DLD1 (cell line): ENCODE data around the gene KIF26B.
"Not testable (repeated sequence)": the region's sequence is repeated elsewhere in the genome, so short reads cannot be mapped to it uniquely, and the experiment has no call there.

Source experiments
- in situ Hi-C: cut with HindIII; loops from 2 replicates; pipeline ENCODE4 v1.10.0; 2017; ENCODE audit warnings: low sequenced_read_pairs

KIF26B gene

DNA sequence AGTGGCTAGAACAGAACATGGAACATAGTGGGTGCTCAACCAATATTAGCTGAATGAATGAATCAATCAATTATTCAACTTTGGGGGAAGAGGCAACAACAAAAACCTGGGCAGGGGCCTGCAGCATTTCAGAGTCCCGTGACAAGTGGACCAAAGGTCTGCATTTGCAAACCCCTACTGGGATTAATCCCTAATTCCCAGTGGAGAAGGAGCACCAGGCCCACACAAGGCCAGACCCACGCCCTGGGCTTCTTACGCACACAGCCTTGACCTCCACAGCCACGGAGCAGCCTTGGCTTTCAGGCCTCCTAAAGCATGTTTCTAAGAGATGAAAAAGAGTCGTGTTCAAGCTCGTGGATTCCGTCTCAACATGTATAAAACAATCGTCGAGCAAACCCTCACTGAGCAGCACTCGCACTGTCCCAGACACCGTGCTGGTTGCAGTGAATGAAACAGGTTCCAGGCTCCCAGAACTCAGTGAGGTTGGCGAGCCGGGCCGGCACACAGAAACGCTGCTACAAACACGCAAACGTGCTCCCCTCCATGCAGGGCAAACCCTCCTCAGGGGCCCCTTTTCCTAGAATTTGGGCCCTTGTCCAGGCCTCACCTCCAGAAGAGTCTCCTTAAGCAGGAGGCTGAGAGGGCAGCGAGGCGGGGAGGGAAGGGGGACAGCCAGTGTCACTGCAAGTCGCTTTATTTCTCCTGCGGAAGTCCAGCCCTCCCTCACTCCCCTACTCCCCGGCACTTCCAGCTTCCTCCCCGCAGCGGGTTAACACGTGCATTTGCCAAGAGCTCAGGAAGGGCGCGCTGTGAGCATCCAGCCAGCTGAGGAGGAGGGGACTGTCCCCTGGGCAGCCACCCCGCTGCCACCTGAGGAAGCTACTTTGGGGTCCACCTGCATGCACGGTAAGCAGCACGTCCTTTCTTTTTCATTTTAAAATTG, 556.4 kb downstream of the KIF26B start:
- in situ Hi-C loops = no loop called here

GRCh38 chr1:245714027-245714426, 559.2 kb downstream of the KIF26B start:
- in situ Hi-C loops = not testable (repeated sequence)

GRCh38 chr1:245715291-245715701, 560.5 kb downstream of the KIF26B start:
- in situ Hi-C loops = no loop called here

- in situ Hi-C loops = no loop called here
These were observed 561.2 kb downstream of the KIF26B start for GRCh38 chr1:245715970-245716369.

DNA sequence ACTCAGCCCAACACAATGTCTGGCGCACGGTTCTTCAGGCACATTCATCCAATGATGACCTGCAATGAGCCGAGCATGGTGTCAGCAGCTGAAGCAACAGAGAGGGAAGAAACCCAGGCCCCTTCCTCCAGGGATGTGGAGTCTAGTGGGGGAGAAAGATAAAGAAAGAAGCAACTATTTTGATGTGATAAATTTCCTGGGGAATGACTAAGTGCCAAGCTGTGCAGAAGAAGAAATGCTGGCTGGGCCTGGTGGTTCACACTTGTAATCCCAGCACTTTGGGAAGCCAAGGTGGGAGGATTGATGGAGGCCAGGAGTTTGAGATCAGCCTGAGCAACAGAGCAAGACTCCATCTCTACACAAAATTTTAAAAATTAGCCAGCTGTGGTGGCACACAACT, 561.8 kb downstream of the KIF26B start:
- in situ Hi-C loops = no loop called here

DNA sequence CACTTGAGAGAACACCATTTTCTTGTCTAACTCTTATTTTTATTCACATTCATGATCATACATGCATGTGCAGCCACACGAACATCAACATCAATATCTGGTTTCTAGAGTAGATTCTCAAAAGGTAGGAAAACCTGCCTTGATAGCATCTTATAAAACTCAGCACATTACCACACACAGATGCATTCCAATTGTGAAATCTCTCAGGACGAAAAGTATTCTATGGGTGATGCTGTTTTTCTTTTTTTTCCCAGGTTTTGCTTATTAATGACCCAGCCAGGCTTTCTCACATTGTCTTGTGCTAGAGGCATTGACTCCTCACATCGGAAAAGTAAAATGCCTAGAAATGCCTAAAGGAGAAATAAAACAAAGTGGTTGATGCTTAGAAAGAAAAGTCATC, 562.8 kb downstream of the KIF26B start:
- in situ Hi-C loops = no loop called here

DNA sequence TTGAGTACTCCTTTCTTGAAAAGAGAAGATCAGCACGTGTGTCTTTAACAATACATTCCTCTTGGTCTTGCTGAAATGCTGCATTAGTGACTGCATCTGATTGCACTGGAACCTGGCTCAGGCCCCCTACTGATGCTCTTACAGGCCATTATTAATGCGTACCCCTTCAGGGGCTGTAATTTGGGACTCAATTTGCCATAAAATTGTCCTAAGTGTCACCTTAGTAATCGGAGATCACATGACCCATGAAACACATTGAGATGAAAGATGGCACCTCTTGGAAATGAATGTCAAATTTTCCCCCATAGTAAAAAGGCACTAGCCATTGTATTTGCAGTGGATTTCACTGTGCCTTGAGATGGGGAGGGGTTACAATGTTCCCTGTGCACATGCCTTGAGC, 563.3 kb downstream of the KIF26B start:
- in situ Hi-C loops = no loop called here

- in situ Hi-C loops = no loop called here
These were observed 564.2 kb downstream of the KIF26B start for GRCh38 chr1:245718951-245719350.

DNA sequence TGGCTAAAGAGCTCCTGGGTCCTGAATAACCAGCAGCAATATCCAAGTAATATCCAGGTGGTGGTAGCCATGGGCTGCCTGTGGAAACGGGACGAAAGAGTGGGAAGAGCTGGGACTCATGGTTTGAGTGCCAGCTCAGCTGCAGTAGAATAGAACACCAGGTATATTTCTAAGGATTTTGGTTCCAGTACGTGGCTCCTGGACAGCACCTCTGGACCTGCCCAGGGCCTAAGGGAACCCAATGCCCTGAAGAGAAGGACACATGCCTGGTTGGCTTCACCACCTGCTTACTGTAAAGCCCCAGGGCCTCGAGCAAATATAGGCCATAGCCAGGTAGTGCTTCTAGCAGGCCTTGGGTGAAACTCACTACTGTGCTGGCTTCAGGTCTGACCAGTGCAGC, 566.7 kb downstream of the KIF26B start:
- in situ Hi-C loops = no loop called here

GRCh38 chr1:245728035-245728434, 573.2 kb downstream of the KIF26B start:
- in situ Hi-C loops = not testable (repeated sequence)

GRCh38 chr1:245730801-245731200, 576.0 kb downstream of the KIF26B start:
- in situ Hi-C loops = no loop called here

DNA sequence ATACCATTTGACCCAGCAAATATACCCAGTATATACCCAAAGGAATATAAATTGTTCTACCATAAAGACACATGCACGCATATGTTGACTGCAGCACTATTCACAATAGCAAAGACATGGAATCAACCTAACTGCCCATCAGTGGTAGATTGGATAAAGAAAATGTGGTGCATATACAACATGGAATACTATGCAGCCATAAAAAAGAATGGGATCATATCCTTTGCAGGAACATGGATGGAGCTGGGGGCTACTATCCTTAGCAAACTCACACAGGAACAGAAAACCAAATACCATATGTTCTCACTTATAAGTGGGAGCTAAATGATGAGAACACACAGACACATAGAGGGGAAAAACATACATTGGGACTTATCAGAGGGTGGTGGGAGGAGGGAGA, 585.6 kb downstream of the KIF26B start:
- in situ Hi-C loops = not testable (repeated sequence)

- in situ Hi-C loops = no loop called here
These were observed 588.1 kb downstream of the KIF26B start for GRCh38 chr1:245742896-245743295.

- in situ Hi-C loops = no loop called here
These were observed 593.5 kb downstream of the KIF26B start for GRCh38 chr1:245748240-245748639.

DNA sequence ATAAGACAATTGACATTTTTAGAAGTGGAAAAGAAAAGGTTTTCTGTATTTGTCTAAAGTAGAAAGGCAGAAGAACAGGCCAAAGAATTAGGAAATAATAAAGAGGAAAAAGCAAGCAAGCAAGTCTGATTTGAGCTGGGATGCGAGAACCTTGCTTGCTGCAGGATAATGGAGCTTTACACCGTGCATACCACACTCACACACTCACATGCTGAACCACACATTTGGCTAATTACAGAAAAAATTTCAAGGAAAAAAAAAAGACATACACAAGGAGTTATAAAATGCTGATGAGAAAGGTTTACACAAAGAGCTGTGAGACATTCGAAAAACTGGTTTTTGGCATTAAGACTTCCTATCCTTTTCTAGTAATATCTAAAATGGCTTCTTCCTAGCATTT, 593.9 kb downstream of the KIF26B start:
- in situ Hi-C loops = no loop called here

DNA sequence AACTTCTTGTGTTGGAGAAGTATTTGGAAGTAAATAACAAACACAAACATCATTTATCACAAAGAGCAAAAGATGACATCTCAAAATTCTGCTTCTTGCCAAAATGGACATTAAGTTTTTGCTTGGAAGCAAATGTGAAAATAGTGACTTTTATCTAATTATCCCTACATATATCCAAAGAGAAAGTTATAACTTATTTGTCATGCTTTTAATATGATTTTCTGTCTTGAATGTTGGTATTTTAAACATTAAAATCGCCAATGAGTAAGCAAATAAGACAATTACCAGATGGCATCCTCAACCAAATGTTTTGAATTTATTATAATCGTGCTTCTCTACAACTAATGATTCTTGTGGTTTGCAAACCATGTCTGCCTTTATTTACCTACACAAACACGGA, 594.3 kb downstream of the KIF26B start:
- in situ Hi-C loops = no loop called here

DNA sequence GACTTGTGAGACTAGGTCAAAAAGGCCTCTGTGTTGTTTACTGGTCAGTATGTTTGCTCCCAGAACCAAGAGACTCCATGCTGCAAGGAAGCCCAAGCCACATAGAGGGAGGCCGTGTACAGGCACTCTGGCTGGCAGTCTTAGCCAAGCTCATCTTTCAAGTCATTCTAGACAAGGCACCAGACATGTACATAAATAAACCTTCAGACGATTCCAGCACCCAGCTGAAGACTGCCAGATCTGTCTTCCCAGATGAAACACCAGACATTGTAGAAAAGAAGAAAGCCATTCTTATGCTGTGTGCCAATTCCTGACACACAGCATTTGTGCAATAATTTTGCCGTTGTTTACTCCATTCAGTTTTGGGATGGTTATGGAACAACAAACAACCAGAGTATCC, 595.5 kb downstream of the KIF26B start:
- in situ Hi-C loops = no loop called here

DNA sequence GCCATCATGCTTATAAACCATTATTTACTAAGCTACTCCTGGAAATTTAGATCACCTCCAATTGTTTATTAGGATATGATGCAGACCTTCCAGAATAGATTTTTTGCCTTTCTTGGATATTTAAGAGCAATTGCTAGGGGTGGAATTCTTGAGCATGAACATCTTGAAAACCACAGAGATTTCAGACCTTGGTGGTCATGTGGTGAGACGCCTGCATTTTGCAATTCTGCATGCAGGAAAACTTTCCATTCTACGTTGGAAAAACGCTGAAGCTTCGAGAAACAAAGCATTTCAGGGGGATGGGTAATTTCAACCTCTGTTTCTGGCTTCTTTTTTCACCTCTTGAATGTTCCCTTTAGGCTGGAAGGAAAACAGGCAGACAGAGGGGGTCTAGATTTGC, 596.3 kb downstream of the KIF26B start:
- in situ Hi-C loops = no loop called here

GRCh38 chr1:245751726-245752470, 597.1 kb downstream of the KIF26B start:
- in situ Hi-C loops = no loop called here

DNA sequence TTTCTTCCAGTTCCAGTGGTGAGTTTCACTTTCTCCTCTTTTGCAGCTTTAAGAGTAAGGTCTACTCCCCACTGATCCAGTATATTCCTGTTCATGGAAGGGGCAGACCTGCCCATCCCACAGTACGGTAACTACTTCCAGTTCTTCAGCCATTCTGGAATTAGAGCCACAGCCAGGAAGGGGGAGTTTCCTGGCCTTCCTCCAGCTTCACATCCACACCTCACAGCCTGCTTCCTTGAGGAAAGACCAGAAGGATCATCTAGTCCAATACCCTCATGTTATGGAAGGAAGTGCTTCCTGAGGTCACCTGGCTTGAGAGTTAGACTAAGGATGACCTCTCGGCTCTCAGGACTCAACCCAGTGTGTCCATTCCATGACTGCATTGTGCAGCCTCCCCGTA, 597.8 kb downstream of the KIF26B start:
- in situ Hi-C loops = no loop called here

DNA sequence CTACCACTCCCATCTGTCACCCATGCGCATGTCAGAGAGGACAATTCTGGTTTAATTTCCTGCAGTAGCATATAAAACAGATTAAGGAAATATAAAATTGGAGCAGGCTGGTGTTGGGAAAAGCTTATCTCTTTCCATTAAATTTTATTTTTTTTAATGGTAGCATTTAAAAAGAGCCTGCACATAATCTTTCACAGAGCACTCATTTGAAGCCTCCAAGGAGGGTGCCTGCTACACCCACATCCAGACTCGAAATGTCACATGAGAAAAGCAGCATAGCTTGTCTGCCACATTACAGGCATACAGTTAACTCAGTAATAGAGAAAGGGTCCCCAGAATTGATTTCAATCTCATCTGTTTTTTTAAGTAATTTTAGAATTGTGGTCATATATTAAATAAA, 599.0 kb downstream of the KIF26B start:
- in situ Hi-C loops = no loop called here

DNA sequence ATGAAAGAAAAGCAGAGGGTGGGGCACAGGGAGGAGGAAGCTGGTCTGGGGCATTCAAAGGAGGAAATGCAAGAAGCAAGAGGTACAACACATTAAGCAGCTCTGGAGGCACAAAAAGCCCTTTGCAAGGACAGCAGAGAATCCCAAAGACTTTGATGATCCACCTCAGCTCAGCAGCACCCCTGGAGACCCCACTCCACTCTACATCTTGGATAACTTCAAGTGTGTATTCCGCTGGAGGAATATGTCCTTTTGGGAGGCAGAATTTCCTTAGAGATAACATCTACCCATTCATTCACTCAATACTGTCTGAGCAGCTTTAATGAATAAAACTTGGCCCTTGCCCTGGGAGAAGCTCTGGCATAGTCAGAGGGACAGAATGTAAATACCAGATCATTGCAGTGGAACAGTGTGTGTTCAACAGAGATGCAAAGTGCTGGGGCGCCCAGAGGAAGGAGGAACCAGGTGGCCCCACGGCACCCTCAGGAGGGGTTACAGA, 599.7 kb downstream of the KIF26B start:
- in situ Hi-C loops = no loop called here
